Bladder microvascular endothelial cell (primary cell): ENCODE measurements around the gene SHPK. TPM values are rescaled to one million over a fixed set of nuclear protein-coding genes. Genes with fewer than 3 reads are reported as not detected.

Experiments
- total RNA-seq: library from RNA; depleted of rRNA; stranded (reverse); fragments of >200 nt; gene quantifications from 2 replicates; pipeline ENCODE4 v1.2.3, GENCODE V29; 2014

The SHPK gene, protein sequence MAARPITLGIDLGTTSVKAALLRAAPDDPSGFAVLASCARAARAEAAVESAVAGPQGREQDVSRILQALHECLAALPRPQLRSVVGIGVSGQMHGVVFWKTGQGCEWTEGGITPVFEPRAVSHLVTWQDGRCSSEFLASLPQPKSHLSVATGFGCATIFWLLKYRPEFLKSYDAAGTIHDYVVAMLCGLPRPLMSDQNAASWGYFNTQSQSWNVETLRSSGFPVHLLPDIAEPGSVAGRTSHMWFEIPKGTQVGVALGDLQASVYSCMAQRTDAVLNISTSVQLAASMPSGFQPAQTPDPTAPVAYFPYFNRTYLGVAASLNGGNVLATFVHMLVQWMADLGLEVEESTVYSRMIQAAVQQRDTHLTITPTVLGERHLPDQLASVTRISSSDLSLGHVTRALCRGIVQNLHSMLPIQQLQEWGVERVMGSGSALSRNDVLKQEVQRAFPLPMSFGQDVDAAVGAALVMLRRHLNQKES
- total RNA-seq, result 12.3 and 23.5 TPM in 2 replicates

DNA sequence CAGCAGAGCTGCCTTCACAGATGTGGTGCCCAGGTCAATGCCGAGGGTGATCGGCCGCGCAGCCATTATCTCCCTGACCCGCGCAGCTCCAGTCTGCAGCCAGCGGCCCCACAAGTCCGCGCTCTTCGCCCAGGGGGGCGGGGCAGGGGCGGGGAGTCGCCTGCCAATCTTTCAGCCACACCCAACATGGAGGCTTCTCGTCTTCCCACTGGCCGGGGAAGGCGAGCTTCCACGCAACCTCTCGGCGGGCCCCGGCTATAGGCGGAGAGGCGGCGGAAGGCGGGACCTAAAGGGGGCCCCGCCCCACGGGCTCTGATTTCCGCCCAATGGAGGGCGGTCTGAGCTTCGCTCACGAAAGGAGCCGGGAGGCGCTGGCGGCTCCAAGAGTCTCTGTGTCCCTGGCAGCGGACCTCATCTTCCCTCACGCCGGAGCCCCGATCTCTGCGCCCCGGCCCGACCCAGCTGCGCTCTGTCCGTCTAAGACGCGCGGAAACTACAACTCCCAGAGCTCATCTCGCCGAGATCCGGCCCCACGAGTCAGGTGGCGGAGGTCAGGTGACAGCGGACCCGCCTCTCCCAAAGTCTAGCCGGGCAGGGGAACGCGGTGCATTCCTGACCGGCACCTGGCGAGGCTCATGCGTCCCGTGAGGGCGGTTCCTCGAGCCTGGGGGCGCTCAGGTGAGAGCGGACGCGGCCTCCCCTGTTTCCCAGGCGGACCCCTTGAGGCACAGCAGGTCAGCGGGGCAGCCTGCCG lies at the start of gene SHPK, which contains the start of gene CTNS:
TSS of gene SHPK (minus strand) at position 97 of the 754 bp plus-strand sequence. CDS start at position 66, 31 bp downstream.
TSS of gene CTNS (plus strand) at position 607 of the 754 bp plus-strand sequence. CDS start 3,447 bp downstream, outside the sequence.

DNA sequence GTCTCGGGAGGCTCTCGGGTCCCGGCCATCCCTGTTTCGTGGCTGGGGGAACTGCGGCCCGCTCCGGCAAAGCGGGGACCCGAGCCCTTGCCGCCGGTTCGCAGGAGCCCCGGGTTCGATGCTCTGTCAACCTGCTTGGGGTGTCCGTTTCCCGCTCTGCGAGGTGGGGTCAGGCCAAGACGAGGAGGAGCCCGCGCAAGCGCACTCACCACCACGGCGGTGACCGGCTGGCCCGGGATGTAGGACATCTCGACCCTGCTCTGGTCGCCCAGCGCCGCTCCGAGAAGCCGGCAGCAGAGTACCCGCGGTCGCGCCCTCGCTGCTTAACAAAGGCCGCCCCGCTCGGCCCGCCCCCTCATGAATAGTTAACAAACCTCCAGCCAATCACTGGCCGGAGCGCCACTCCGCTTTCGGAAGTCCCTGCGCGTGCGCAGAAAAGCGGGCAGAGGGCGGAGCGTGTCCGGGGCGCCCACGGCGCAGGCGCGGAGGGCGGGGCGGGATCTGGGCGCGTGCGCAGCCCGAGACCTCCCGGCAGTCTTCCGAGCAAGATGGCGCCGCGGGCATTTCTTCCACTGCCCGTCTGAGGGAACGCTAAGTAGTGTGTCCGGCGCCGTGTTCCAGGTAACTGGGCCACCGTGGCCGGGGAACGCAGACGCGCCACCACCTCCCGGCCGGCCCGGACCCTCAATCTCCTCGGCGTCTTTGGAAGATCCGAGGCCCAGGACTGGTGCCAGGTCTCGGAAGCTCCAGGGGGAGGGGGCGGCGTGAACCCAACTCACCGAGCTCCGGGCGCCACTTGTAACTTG lies 32.4 kb upstream of the SHPK start, which contains the start of the genes EMC6 and TAX1BP3:
TSS of gene EMC6 (plus strand) at position 534 of the 806 bp plus-strand sequence. CDS start 335 bp downstream, outside the sequence.
TSS of gene TAX1BP3 (minus strand) at position 300 of the 806 bp plus-strand sequence. CDS start at position 248, 52 bp downstream.

Other genes starting within 250 kb of the SHPK start
- gene OR3A2, start 249.9 kb downstream of the SHPK start, total RNA-seq, result not detected in 2 replicates
- gene OR1E1, start 237.8 kb downstream of the SHPK start, total RNA-seq, result not detected in 2 replicates
- gene OR3A3, start 224.9 kb downstream of the SHPK start, total RNA-seq, result not detected in 2 replicates
- not detected in 2 replicates for gene OR1E2, start 202.4 kb downstream of the SHPK start, total RNA-seq
- under 0.01 TPM in 1 of 2 replicates, not detected in the other for gene SPATA22, start 164.4 kb downstream of the SHPK start, total RNA-seq
- gene ASPA, start 160.3 kb downstream of the SHPK start, total RNA-seq, result 0.13 TPM in 1 of 2 replicates, not detected in the other
- gene TRPV3, start 78.4 kb downstream of the SHPK start, total RNA-seq, result not detected in 2 replicates
- gene TRPV1, start 26.8 kb downstream of the SHPK start, total RNA-seq, result 0.65 and 3.1 TPM in 2 replicates
- gene CTNS, start 510 bp upstream of the SHPK start, total RNA-seq, result 10.8 and 28.0 TPM in 2 replicates
- gene TAX1BP3, start 32.3 kb upstream of the SHPK start, total RNA-seq, result 128 and 173 TPM in 2 replicates
- gene EMC6, start 32.6 kb upstream of the SHPK start, total RNA-seq, result 12.8 and 16.4 TPM in 2 replicates
- gene P2RX5, start 59.9 kb upstream of the SHPK start, total RNA-seq, result 0.19 and 0.32 TPM in 2 replicates
- 4.6 and 7.4 TPM in 2 replicates for gene HASPIN, start 87.7 kb upstream of the SHPK start, total RNA-seq
- gene ITGAE, start 164.9 kb upstream of the SHPK start, total RNA-seq, result 13.5 and 16.4 TPM in 2 replicates
- gene NCBP3, start 210.0 kb upstream of the SHPK start, total RNA-seq, result 16.0 and 30.8 TPM in 2 replicates